Spleen (tissue), 11 donors: ENCODE results near the gene SECTM1. TPM values are rescaled to one million over a fixed set of nuclear protein-coding genes. Genes with fewer than 3 reads are reported as not detected.
A peak's percentile ranks its signal among the peaks of the same experiment; 100 is the strongest.

ENCODE experiments used
- DNase-seq: peaks from one replicate; pipeline ENCODE4 v3.0.0-alpha.2; 2020
- H3K27ac ChIP-seq, 8 donors: fragments of 200-600 bp; sonication (generic) in 7 of 8; 1 replicate in 4 of 8; 2 replicates in 4 of 8; pipeline versions ENCODE4 v1.5.0 to v1.8.0; 2016 to 2021; ENCODE audit warnings: inconsistent platforms in 4 of 8, mild to moderate bottlenecking in 4 of 8, moderate library complexity in 1 of 8
- H3K27me3 ChIP-seq, 7 donors: fragments of 200-600 bp; sonication (generic) in 6 of 7; replicated peaks in 1 of 7; 1 replicate in 4 of 7; 2 replicates in 3 of 7; pipeline versions ENCODE4 v1.5.0 to v1.8.0; 2016 to 2021; ENCODE audit warnings: inconsistent platforms in 3 of 7, mild to moderate bottlenecking in 1 of 7
- H3K36me3 ChIP-seq, 6 donors: fragments of 200-600 bp; sonication (generic) in 5 of 6; 1 replicate in 4 of 6; 2 replicates in 2 of 6; pipeline versions ENCODE4 v1.5.0 to v1.8.0; 2016 to 2021; ENCODE audit warnings: inconsistent platforms in 2 of 6
- H3K4me1 ChIP-seq, 6 donors: fragments of 200-600 bp; sonication (generic) in 5 of 6; 1 replicate in 3 of 6; 2 replicates in 3 of 6; pipeline versions ENCODE4 v1.5.0 to v1.8.0; 2016 to 2021; ENCODE audit warnings: inconsistent platforms in 3 of 6
- H3K4me3 ChIP-seq, 8 donors: fragments of 200-600 bp; sonication (generic) in 7 of 8; 1 replicate in 4 of 8; 2 replicates in 4 of 8; pipeline versions ENCODE4 v1.5.0 to v1.8.0; 2016 to 2021; ENCODE audit warnings: inconsistent platforms in 4 of 8, mild to moderate bottlenecking in 4 of 8, moderate library complexity in 2 of 8
- H3K9me3 ChIP-seq, 8 donors: fragments of 200-600 bp; sonication (generic) in 7 of 8; 1 replicate in 4 of 8; 2 replicates in 4 of 8; pipeline versions ENCODE4 v1.5.0 to v1.8.0; 2016 to 2021; ENCODE audit warnings: inconsistent platforms in 4 of 8
- POLR2A ChIP-seq, 3 donors: fragments of 450-650 bp; IDR thresholded peaks; one replicate each; pipeline ENCODE4 v1.5.1; 2017; ENCODE audit warnings: antibody characterized with exemption in 3 of 3, mild to moderate bottlenecking in 1 of 3
- POLR2AphosphoS5 ChIP-seq, 3 donors: sonication (generic); formaldehyde crosslinking; IDR thresholded peaks; one replicate each; pipeline ENCODE4 v1.5.1; 2017; ENCODE audit warnings: antibody characterized with exemption in 3 of 3
- WGBS, 5 donors: extraction: QIAGEN DNeasy Blood & Tissue Kit in 3 of 5; methylation state at CpG; one replicate each; pipeline versions ENCODE4 v1.1.5 to v1.1.7; 2013 to 2018; 5-methylcytosine and 5-hydroxymethylcytosine counted together
- intact Hi-C: fragments of 100-400 bp; cut with DNase I; formaldehyde crosslinking; loops from one replicate; pipeline ENCODE4 v1.15.0; 2023; ENCODE audit warnings: low total_unique reads
- polyA plus RNA-seq, 3 donors: library from polyadenylated mRNA; stranded (reverse); fragments of 200-250 nt; gene quantifications; one replicate each; pipeline ENCODE4 v1.2.1, GENCODE V29; 2013
- total RNA-seq, 7 donors: library from RNA; depleted of rRNA in 3 of 7; stranded (reverse); fragments of >200 nt in 3 of 7; fragmentation: NEBNext Ultra II Directional in 4 of 7; extraction: Animal tissue kit (Norgen Biotek cat#: 25700) in 4 of 7; gene quantifications; one replicate each; pipeline versions ENCODE4 v1.1.0 to v1.2.1, GENCODE V29; 2016 to 2021
- TF ChIP-seq, protein P1 (sequence below), 11 experiments: fragments of 200-600 bp in 7 of 11; fragments of 450-650 bp in 4 of 11; sonication (generic) in 4 of 11; IDR thresholded peaks in 8 of 11; conservative IDR thresholded peaks in 3 of 11; 1 replicate in 7 of 11; 2 replicates in 4 of 11; pipeline versions ENCODE4 v1.4.0 to v1.8.0; 2016 to 2021; ENCODE audit warnings: antibody characterized with exemption in 11 of 11, inconsistent platforms in 4 of 11, mild to moderate bottlenecking in 1 of 11
- donor health status: healthy with polysubstance abuse.
- donor health status: DM: no; HTN: no; CAD: no; lungs with moderate emphysema.
- donor health status: DM: no; HTN: no; CAD: no.
- donor health status: Bipolar disorder and iron deficiency.
- donor health status: healthy.
- donor health status: DM: no; HTN: no; CAD: no.
- donor health status: DM: yes; HTN: yes; CAD: no.

SECTM1 gene
- total and polyA plus RNA-seq, 10 donors: 6.0 to 141 (median 60.4) TPM

DNA sequence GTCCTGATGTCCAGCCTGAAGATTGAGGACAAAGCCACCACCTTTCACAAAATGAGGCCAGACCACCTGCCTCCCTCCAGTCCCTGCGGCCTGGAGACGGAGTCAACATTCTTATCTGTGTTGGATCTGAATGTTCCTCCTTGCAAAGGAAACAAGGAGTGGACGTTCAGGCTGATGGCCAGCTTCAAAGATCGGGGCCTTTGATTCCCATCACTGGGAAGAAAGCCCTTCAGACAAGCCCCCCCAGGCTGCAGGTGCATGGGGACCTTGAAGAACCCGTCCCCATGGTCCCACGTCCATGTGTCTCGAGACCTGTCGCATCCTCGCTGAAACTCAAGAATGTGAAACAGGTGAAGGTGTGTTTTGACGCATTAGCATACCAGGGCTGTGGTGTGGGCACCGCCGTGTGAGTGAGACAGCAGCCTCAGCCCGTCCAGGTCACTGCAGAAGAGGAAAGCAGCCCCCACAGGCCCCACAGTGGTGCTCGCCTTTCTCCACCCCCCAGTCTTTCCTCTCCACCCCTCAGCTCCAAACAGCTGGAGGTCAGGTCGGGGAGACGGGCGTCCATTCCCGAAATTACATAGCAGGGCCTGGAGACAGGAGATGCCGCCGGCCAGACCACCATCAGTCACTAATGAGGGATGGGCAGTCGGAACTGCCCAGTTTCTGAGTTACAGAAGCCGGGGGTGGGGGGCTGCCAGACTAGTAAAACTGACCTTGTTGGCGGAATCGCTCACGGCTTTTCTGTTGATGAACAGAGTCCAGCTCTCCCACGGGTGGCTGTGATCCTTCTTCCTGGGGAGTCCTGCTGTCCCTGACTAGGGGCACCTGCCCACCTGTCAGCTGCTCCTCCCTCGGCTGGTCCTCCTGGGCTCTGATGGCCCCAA lies 59.2 kb downstream of the SECTM1 start:
- WGBS, 5 donors: 78 to 85% (median 79%) methylated on average over 26 to 27 of the region's 27 CpGs
- intact Hi-C loops: no loop called here
- peak; percentile 78 for DNase-seq
- H3K4me3 ChIP-seq: peak overlapping the region in 6 of 8 donors; percentile 66 to 90 (median 78)
- H3K27me3 ChIP-seq: no peaks in the 10 kb centered on the region
- peaks cover 34 to 52% (median 41%) of the 10 kb centered on the region in 6 donors for H3K4me1 ChIP-seq
- H3K36me3 ChIP-seq: peaks cover 0 to 29% (median 20%) of the 10 kb centered on the region in 6 donors
- peak overlapping the region in 6 of 8 donors; percentile 98 to 100 (median 99) for H3K27ac ChIP-seq
- H3K9me3 ChIP-seq: no peaks in the 10 kb centered on the region
- TF ChIP-seq, protein P1, sequence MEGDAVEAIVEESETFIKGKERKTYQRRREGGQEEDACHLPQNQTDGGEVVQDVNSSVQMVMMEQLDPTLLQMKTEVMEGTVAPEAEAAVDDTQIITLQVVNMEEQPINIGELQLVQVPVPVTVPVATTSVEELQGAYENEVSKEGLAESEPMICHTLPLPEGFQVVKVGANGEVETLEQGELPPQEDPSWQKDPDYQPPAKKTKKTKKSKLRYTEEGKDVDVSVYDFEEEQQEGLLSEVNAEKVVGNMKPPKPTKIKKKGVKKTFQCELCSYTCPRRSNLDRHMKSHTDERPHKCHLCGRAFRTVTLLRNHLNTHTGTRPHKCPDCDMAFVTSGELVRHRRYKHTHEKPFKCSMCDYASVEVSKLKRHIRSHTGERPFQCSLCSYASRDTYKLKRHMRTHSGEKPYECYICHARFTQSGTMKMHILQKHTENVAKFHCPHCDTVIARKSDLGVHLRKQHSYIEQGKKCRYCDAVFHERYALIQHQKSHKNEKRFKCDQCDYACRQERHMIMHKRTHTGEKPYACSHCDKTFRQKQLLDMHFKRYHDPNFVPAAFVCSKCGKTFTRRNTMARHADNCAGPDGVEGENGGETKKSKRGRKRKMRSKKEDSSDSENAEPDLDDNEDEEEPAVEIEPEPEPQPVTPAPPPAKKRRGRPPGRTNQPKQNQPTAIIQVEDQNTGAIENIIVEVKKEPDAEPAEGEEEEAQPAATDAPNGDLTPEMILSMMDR (IDR thresholded peaks at IDR 0.05 in 8 of 11, conservative IDR thresholded peaks at IDR 0.05 in 3 of 11): no peak
- TF ChIP-seq POLR2AphosphoS5 (IDR thresholded peaks at IDR 0.05) (no peak), POLR2A (IDR thresholded peaks at IDR 0.05) (no peak)

- intact Hi-C loops: no loop called here
- Histone ChIP-seq H3K4me1 (peaks cover 42 to 60% (median 50%) of the 10 kb centered on the region in 6 donors), H3K27me3 (no peaks in the 10 kb centered on the region), H3K36me3 (peaks cover 0 to 37% (median 21%) of the 10 kb centered on the region in 6 donors), H3K9me3 (no peaks in the 10 kb centered on the region), H3K4me3 (peak within 1 kb of the TSS; percentile 66 to 90 (median 80)), H3K27ac (peak within 1 kb of the TSS; percentile 94 to 100 (median 99))
- WGBS, 5 donors: 5 to 9% (median 7%) methylated on average over 52 to 80 of the region's 80 CpGs
- TF ChIP-seq POLR2AphosphoS5 (IDR thresholded peaks at IDR 0.05) (peak; percentile 92 to 96 (median 93)), POLR2A (IDR thresholded peaks at IDR 0.05) (peak; percentile 3 to 66 (median 31))
- TF ChIP-seq, protein P1 (IDR thresholded peaks at IDR 0.05 in 8 of 11, conservative IDR thresholded peaks at IDR 0.05 in 3 of 11): no peak
- peak; percentile 97 for DNase-seq
These were observed 60.0 kb downstream of the SECTM1 start, which contains the start of gene CSNK1D for GRCh38 chr17:82273327-82274133. Gene CSNK1D, minus strand, starts transcription at chr17:82273700. Its CDS starts 319 bp downstream, at chr17:82273381.

GRCh38 chr17:82272495-82273326 lies 60.9 kb downstream of the SECTM1 start:
- H3K36me3 ChIP-seq: peaks cover 0 to 45% (median 23%) of the 10 kb centered on the region in 6 donors
- peak; percentile 92 for DNase-seq
- H3K27ac ChIP-seq: peak overlapping the region; percentile 94 to 100 (median 99)
- H3K4me3 ChIP-seq: peak overlapping the region; percentile 66 to 90 (median 80)
- 0 to 1% (median 1%) methylated on average over 20 to 57 of the region's 57 CpGs for WGBS, 5 donors
- intact Hi-C loops: no loop called here
- TF ChIP-seq, protein P1 (IDR thresholded peaks at IDR 0.05 in 8 of 11, conservative IDR thresholded peaks at IDR 0.05 in 3 of 11): no peak
- TF ChIP-seq POLR2AphosphoS5 (IDR thresholded peaks at IDR 0.05): peak in 1 of 3 donors; percentile 32
- no peaks in the 10 kb centered on the region for H3K27me3 ChIP-seq
- no peaks in the 10 kb centered on the region for H3K9me3 ChIP-seq
- peaks cover 50 to 68% (median 58%) of the 10 kb centered on the region in 6 donors for H3K4me1 ChIP-seq
